T-helper 17 cell (primary cell): ENCODE data around the gene RMI1. TPM values are rescaled to one million over a fixed set of nuclear protein-coding genes. Genes with fewer than 3 reads are reported as not detected.

ENCODE experiments used
- total RNA-seq, 4 donors: library from RNA in 2 of 4; stranded (reverse) in 2 of 4; gene quantifications; one replicate each; pipeline ENCODE4 v1.2.3 and lab custom pipeline; 2022 to 2026

The RMI1 gene
- total RNA-seq, 2 donors from 2014 or later: 0.89 to 2.7 TPM

Other genes starting within 250 kb of the RMI1 start
- 1 to 10 TPM; 5.9 to 7.9 TPM for gene GKAP1, start 163.0 kb upstream of the RMI1 start, total RNA-seq
- gene KIF27, start 59.4 kb upstream of the RMI1 start, total RNA-seq: 1 to 10 TPM; 4.9 to 7.2 TPM
- 100 to 1,000 TPM; 612 to 613 TPM for gene HNRNPK, start 590 bp upstream of the RMI1 start, total RNA-seq